Muscle layer of duodenum (tissue), 2 donors: Measurements from ENCODE around the gene FKRP.
"Not testable (repeated sequence)": the region's sequence is repeated elsewhere in the genome, so short reads cannot be mapped to it uniquely, and the experiment has no call there.

Experiments
- H3K27ac ChIP-seq: one replicate; pipeline ENCODE4 v1.7.0; 2013; ENCODE audit warnings: mild to moderate bottlenecking, low read length
- H3K27me3 ChIP-seq: one replicate; pipeline ENCODE4 v1.7.0; 2013; ENCODE audit warnings: low read depth, mild to moderate bottlenecking, control low read depth, low read length
- H3K36me3 ChIP-seq, 2 donors: one replicate each; pipeline ENCODE4 v1.7.0; 2013; ENCODE audit warnings: low read length in 2 of 2, control low read depth in 1 of 2, mild to moderate bottlenecking in 1 of 2; ENCODE audit not compliant: insufficient read depth in 2 of 2, control insufficient read depth in 1 of 2
- H3K4me1 ChIP-seq, 2 donors: one replicate each; pipeline ENCODE4 v1.7.0; 2013; ENCODE audit warnings: low read length in 2 of 2, mild to moderate bottlenecking in 2 of 2, control low read depth in 1 of 2, moderate library complexity in 1 of 2; ENCODE audit not compliant: insufficient read depth in 2 of 2, control insufficient read depth in 1 of 2
- H3K4me3 ChIP-seq, 2 donors: one replicate each; pipeline ENCODE4 v1.7.0; 2013; ENCODE audit warnings: low read length in 2 of 2, low read depth in 1 of 2, mild to moderate bottlenecking in 1 of 2
- H3K9me3 ChIP-seq, 2 donors: one replicate each; pipeline ENCODE4 v1.7.0; 2013; ENCODE audit warnings: low read length in 2 of 2, control low read depth in 1 of 2, mild to moderate bottlenecking in 1 of 2; ENCODE audit not compliant: control insufficient read depth in 1 of 2
- donor health status: healthy.

The FKRP gene

DNA sequence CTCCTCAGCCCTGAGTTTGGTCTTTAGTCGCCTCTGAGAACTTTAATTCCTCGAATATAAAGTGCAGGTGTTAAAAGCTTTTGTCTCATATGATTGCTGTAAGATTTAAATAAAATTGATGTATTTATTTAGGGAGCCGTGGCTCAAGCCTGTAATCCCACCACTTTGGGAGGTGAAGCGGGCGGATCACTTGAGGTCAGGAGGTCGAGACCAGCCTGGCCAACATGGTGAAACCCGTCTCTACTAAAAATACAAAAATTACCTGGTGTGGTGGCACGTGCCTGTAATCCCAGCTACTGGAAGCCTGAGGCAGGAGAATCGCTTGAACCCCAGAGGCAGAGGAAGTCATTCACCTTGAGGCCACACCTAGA is 43.1 kb downstream of the FKRP start:
- Histone ChIP-seq H3K36me3 (no peaks in the 10 kb centered on the region), H3K9me3 (no peaks in the 10 kb centered on the region), H3K27me3 (no peaks in the 10 kb centered on the region), H3K4me1 (peaks cover 7 to 22% of the 10 kb centered on the region in 2 donors), H3K4me3 (peak overlapping the region in 1 of 2 donors; percentile 79), H3K27ac (no peak overlapping the region)

DNA sequence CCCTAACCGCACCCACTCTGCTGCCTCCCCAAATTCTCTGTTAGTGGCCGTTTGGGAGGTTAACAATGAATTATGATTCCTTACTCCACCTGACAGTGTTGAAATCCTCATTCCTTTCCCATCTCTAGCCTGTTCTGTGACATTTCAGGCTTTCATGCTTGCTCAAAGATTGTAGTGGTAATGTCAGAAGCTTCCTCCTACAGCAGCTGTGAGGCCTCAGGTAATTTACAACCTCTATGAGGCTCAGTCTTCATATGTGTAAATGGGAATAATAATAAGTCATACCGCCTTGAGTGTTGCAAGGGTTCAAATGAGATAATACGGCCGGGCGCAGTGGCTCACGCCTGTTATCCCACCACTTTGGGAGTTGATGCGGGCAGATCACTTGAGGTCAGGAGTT is 43.5 kb downstream of the FKRP start:
- H3K36me3 ChIP-seq: no peaks in the 10 kb centered on the region
- no peaks in the 10 kb centered on the region for H3K27me3 ChIP-seq
- no peak overlapping the region for H3K27ac ChIP-seq
- peaks cover 3 to 18% of the 10 kb centered on the region in 2 donors for H3K4me1 ChIP-seq
- no peak overlapping the region for H3K4me3 ChIP-seq
- no peaks in the 10 kb centered on the region for H3K9me3 ChIP-seq

DNA sequence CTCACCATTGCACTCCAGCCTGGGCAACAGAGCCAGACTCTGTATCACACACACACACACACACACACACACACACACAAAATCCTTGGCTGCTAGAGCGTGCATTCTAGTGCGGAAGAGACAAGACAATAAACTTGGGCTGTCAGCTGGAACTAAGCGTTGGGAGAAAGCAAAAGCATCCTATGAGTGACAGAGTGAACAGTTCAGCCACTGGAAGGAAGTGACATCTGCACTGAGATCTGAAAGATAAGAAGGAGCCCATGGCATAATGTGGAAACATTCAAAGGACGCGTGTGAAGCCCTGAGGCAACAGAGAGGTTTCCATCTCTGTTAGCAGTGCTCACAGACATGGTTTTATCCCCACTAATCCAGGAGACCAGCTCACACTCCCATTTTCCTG is 46.1 kb downstream of the FKRP start:
- no peak overlapping the region for H3K4me3 ChIP-seq
- H3K4me1 ChIP-seq: no peaks in the 10 kb centered on the region
- no peaks in the 10 kb centered on the region for H3K9me3 ChIP-seq
- no peaks in the 10 kb centered on the region for H3K27me3 ChIP-seq
- H3K27ac ChIP-seq: no peak overlapping the region
- no peaks in the 10 kb centered on the region for H3K36me3 ChIP-seq

DNA sequence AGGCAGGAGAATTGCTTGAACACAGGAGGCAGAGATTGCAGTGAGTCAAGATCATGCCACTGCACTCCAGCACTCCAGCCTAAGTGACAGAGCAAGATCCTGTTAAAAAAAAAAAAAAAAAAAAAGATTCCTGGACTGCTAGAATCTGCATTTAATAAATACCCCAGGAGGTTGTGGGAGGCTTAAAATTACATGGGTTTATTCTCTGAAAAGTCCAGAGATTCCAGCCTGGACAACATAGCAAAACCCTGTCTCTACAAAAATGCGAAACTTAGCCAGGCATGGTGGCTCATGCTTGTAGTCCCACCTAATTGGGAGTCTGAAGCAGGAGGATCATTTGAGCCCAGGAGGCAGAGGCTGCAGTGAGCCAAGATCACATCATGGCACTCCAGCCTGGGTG is 52.0 kb downstream of the FKRP start:
- no peak overlapping the region for H3K4me3 ChIP-seq
- no peak overlapping the region for H3K27ac ChIP-seq
- H3K9me3 ChIP-seq: no peaks in the 10 kb centered on the region
- no peaks in the 10 kb centered on the region for H3K4me1 ChIP-seq
- no peaks in the 10 kb centered on the region for H3K27me3 ChIP-seq
- H3K36me3 ChIP-seq: no peaks in the 10 kb centered on the region

DNA sequence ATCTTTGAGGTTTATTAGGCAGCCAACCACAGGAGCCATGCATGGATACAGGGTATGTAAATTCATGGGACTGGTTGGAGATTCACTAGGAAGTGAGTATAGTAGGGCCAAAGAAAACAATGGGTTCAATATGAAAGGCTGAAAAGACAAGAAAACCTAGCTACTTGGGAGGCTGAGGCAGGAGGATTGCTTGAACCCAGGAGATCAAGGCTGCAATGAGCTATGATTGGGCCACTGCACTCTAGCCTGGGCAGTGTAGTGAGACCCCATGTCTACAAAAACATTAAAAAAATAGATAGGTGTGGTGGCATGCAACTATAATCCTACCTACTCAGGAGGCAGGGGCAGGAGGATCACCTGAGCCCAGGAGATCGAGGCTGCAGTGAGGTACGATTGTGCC is 52.9 kb downstream of the FKRP start:
- no peak overlapping the region for H3K27ac ChIP-seq
- no peaks in the 10 kb centered on the region for H3K4me1 ChIP-seq
- H3K9me3 ChIP-seq: no peaks in the 10 kb centered on the region
- no peaks in the 10 kb centered on the region for H3K36me3 ChIP-seq
- no peak overlapping the region for H3K4me3 ChIP-seq
- H3K27me3 ChIP-seq: no peaks in the 10 kb centered on the region

DNA sequence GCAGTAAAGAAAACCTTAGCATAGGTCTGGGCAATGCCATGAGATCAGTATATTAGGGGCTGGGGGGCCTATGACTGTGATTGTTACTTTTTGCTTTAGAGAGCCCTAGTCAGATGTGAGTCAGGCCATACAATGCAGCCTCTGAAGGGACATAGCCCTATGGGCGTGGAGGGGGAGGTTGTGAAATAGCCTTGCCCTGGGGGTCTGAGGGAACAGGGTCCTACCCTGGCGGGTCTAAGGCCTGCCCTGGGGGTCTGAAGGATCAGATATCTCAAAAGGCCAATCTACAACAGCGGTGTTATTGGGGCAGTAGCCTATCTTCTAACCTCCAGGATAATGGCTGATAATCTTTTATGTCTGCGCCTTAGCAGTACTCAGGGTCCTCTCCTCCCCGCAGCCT is 56.3 kb downstream of the FKRP start:
- no peak overlapping the region for H3K4me3 ChIP-seq
- no peaks in the 10 kb centered on the region for H3K36me3 ChIP-seq
- no peaks in the 10 kb centered on the region for H3K4me1 ChIP-seq
- H3K27ac ChIP-seq: no peak overlapping the region
- no peaks in the 10 kb centered on the region for H3K9me3 ChIP-seq
- H3K27me3 ChIP-seq: no peaks in the 10 kb centered on the region

DNA sequence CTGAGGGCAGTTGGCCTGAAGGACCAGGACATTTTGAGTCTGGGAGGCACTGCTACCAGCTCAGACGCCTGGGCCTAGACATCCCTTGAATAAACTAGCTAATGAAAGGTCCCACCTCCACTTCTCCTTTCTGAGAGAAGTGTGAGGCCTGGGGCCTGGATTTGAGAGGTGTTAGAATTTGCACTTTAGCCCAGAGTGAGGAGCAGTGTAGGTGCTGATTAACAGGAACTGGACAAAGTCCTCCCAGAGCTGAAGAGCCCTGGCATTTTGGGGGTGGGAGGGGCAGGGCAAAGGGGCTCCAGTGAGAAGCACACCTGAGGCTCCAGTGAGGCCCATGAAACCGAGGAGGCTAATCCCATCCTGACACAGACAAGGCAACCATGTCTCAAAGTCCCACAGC is 57.7 kb downstream of the FKRP start:
- Histone ChIP-seq H3K4me3 (no peak overlapping the region), H3K4me1 (no peaks in the 10 kb centered on the region), H3K27me3 (no peaks in the 10 kb centered on the region), H3K36me3 (no peaks in the 10 kb centered on the region), H3K9me3 (no peaks in the 10 kb centered on the region), H3K27ac (no peak overlapping the region)

DNA sequence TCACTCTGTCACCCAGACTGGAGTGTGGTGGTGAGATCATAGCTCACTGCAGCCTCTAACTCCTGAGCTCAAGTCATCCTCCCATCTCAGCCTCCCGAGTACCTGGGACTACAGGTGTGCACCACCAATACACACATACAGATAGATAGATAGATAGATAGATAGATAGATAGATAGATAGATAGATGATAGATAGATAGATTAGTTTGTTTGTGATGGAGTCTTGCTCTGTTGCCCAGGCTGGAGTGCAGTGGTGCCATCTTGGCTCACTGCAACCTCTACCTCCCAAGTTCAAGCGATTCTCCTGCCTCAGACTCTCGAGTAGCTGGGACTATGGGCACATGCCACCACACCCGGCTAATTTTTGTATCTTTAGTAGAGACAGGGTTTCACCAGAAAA is 58.6 kb downstream of the FKRP start:
- not testable (repeated sequence) for H3K4me1 ChIP-seq, H3K9me3 ChIP-seq, H3K4me3 ChIP-seq, H3K36me3 ChIP-seq, H3K27me3 ChIP-seq, H3K27ac ChIP-seq

DNA sequence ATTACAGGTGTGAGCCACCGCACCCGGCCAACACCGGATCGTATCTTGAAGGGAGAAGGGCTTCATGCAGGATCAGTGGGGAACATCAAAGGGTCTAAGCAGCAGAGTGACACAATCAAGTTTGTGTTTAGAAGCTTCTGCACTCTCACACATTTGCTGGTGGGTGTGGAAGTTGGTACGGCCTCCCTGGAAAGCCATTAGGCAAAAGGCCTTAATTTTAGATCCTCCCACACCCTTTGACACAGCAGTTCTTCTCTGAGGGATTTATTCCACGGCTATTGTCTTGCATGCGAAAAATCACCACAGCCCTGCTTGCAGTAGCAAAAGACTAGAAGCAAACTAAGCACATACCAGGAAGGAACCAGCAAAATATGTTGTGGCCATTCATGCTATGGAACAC is 60.8 kb downstream of the FKRP start:
- no peak overlapping the region for H3K27ac ChIP-seq
- no peaks in the 10 kb centered on the region for H3K27me3 ChIP-seq
- H3K4me1 ChIP-seq: no peaks in the 10 kb centered on the region
- H3K36me3 ChIP-seq: no peaks in the 10 kb centered on the region
- no peak overlapping the region for H3K4me3 ChIP-seq
- no peaks in the 10 kb centered on the region for H3K9me3 ChIP-seq
